ENCODE measurements around the gene CLSTN2.
A peak's percentile ranks its signal among the peaks of the same experiment; 100 is the strongest.

The CLSTN2 gene

DNA sequence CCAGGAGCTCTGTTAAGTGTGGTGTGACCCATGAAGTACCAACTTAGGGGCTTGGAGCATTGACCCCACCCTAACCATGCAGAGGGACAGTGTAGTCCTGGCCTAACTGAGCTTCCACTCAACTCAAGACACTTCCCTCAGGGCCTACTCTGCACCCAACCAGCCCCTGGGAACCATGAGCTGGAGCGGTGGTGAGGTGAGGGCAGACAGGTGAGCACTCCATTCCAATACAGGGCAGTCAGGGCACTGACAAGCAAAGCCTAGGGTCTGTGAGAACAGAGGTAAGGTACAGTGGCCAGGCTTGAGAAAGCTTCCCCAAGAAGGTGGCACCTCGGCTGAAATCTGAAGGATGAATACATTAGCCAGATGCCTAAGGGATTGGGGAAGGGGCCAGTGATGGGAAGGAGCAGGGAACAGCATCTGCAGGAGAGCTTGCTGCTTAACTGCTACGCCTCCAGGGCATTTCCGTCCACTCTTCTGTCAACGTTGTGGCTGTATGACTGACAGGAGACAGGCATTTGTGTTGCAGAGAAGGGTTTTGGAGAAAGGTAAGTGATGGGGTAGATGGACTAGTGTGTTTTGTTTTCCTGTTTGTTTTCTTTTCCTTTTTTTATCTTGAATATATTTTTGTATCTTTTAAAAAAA lies 499.4 kb downstream of the CLSTN2 start:
- peak; percentile 29 for DNase-seq

DNA sequence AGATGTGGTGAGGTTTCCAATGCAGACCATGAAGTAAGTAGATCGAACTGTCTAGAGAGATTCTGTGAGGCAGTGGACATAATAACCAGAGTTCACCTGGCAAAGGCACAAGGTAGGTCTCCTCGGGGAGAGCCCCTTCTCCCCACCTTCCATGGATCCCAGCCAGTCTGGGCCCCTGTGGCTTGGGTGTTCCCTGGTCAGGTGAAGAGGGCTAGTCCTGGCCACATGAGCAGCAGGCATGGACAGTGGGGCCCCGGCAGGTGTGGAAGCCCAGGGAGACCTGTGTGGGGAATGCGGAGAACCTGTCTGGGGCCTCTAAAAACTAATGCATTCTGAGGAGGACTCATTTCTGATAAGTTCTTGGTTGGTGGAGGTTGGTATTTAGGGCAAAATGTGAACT lies 501.4 kb downstream of the CLSTN2 start:
- DNase-seq = no peak

DNA sequence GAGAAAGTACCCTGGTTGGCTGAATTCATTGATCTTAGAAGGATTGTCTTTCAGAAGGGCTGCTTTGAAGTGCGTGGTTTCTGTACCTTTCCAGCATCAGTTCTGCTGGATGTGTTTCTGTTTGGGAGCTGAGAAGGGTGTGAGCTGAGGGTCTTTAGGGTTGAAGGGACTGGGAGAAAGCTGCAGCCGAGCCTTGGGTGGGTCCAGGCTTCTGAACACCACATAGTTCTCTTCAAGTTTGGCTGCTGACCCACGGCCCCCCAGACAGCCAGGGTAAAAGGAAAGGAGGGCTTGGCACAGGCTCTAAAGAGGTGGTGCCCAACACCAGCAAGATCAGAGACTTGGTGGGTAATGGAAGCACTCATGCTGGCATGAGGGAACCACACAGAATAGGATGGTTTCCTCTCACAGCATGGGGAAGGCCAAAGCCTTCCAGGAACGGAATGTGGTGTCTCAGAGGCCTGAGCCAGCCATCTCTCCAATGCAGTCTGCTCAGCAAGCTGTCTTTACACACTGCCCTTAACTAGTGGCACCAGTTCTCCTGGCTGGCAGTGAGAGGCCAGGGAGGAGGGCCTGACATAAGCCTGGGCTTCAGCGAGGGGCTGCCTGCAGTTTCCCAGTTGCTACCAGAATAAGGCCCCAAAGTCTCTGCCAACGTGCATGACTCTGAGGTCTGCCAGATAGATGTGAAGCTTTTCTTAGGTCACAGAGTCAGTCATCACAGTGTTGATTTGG lies 503.9 kb downstream of the CLSTN2 start:
- DNase-seq = no peak

DNA sequence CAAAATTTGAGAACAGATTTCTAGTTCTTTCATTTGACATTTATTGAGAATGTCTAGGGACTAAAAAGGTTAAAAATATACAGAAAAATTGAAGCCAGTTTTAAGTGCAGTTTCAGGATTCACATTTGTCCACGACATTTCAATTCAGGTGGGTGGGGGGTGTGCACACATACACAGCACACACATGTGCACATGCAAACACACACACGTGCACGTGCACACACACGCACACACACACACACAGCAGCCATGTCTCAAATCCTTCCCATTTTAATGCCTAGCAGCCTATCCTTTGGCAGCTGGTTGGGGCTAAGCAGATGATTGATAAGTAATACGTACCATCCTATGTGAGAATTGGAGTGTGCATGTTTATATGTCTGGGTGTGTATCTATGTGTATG lies 504.5 kb downstream of the CLSTN2 start:
- no peak for DNase-seq

DNA sequence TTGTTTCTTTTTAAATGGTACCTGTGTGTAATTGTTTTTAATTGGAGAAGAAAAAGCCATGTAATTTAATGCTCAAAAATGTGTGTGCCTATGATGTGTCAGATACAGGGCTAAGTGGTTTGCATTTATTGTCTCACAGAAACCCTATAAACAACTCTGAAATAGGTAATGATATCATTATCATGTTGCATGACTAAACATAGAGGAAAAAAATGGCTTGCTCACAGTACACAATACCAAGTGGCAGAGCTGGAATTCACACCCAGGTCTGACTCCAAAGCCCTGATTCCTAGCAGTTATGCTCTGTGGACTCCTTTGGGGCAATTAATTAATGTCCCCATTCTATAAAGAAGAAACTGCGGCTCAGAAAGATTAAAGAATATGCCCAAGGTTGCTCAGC lies 505.5 kb downstream of the CLSTN2 start:
- peak; percentile 19 for DNase-seq

DNA sequence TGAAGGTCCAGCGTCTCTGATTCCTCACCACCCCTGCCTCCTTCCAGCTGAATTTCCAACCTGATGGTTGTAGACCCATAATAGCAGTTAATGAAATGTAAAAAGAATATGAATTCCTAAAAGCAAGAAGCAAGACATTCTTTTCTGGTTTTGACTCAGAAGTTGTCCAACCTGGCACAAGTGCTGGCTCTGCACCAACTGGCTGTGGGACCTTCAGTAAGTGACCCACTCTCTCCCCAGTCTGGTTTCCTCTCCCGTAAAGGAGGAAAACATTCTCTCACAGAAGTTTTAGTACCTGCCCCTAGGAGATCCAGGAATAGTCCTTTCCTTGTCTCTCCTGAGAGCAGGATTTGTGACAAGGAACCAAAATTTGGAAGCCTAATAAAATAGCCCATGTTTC lies 506.0 kb downstream of the CLSTN2 start:
- no peak for DNase-seq

DNA sequence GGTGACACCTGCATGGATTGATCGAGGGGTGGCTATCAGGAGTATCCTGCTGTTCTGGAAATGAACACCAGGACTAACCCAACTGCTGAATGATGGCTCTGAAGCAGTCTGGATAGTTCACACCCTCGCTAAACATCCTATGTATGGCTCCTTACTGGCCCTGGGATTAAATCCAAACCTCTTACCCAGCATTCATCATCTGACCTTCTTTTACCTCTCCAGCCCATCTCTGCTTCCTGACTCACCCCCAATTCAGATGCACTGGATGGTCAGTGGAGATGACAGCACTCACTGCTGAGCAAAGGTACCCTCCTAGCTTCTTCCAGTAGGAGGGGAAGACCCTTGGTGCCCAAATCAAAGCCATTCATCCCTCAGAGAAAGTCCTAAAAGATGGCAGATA lies 507.6 kb downstream of the CLSTN2 start:
- no peak for DNase-seq

DNA sequence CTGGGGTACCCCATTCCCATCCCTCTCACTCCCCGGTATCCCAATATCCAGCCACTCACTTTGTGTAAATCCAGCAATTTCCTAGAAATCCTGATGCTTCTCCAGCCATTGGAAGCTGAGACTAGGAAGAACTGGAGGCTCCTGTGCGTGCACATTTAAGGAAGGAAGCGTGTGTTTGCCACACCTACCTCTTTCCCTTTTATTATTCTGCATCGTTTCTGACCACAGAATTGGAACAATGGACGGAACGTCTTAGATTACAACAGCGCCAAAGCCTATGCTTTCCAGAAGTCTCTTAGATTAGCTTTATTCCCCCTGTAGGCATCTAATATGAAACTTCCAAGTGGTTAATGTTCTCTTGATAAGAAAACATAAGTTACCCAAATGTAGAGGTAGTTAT lies 508.1 kb downstream of the CLSTN2 start:
- DNase-seq = no peak

DNA sequence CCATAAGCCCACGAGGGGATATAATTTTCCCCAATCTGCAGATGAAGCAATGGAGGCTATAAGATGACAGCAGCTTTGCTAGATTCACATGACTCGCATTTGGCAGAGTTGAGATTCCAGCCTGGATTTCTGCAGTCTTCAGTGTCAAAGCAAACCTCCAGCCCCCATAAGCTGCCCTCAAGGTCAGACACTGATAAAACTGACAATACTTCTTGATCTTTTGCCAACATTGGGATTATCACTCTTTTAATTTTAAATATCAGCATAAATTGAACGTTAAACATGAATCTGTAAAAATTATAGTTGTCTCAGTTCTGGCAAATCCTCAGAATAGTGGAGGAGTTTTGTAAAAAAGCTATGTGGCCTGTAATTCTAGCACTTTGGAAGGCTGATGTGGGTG lies 508.8 kb downstream of the CLSTN2 start:
- DNase-seq = no peak

DNA sequence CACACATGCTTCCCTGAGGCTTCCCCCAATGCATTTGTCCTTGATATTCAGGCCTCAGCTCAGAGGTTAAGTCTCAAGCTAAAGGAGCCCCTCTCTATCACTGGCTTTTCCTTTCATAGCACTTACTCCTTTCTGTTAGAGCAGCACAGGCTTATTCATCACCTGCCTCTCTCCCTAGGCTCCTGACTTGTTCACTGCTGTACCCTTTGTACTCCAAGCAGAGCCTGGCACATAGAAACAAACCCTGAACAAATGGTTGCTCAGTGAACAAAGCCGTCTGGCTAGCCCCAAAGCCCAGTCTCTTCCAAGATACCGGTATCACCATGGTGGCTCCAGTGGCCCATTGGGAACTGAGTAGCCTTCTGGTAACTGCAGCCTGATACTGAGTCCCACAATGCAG lies 511.7 kb downstream of the CLSTN2 start:
- no peak for DNase-seq

DNA sequence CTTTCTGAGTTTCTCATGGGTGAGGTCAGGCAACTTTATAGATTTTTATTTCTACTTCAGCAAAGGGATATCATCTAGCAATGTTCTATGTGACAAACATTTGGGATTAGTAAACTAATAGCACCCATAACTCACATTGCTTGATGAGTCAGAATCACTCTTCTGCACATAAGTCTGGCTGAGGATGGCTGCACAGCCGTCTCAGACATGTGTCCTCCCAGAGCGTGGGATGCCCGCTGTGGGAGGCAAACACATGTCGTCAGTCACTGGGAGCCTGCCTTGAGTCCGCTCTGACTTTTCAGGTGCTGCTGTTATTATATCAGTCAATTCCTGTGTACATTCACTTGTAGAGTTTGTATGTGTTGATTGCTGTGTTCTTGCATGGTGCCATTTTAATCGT lies 512.2 kb downstream of the CLSTN2 start:
- DNase-seq = no peak

DNA sequence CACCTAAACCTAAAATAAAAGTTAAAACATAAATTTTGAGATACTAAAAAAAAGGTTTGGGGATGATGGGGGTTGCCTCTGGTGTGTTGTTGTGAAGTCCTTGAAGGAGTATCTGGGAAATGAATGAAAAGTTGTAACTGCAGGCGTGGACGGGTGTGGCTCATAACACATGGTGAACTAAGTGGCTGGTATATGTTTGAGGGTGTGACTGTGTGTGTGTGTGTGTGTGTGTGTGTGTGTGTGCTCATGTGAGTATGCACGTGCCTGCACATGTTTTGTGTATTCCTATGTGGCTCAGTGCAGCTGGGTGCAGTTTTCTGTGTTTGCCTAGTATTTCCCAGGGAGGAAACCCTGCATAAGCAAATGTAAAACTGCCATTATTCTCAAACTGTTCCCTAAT lies 513.0 kb downstream of the CLSTN2 start:
- DNase-seq = no peak

DNA sequence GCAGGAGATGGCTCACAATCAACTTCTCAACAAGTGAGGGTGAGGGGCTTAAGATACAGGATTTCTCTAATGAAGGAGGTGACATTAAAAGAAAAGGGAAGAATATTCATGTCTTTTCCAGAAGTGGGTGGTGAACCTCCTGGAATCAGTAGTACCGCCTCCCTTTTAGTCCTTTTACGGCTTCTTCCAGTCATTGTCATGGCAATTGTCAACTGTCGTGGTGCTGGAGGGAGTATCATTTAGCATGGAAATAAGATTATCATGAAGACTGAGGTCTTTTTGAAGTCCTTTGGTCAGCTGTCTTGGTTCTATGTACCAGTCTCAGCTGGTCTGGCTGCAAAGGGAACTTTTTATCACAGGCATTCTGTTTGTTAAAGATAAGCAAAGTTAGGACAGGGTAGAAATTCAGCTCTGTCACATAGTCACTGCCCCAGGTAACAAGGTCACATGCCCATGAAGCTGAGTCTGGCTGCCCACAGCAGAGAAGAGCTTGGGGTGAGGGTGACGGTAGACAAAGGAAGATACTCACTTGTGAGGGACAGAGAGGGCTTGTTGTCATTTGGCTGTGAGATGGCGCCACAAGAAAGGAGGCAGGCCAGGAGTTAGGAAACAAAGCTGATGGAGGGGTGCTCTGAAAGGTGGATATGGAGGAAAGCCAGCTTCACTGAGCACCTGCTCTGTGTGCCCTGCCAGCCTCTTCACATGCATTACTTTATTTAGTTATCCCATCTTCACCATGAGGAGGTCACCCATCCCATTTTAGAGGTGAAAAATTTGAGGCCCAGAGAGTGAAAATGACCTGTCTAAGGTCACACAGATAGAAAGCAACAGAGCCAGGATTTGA lies 514.6 kb downstream of the CLSTN2 start:
- no peak for DNase-seq

DNA sequence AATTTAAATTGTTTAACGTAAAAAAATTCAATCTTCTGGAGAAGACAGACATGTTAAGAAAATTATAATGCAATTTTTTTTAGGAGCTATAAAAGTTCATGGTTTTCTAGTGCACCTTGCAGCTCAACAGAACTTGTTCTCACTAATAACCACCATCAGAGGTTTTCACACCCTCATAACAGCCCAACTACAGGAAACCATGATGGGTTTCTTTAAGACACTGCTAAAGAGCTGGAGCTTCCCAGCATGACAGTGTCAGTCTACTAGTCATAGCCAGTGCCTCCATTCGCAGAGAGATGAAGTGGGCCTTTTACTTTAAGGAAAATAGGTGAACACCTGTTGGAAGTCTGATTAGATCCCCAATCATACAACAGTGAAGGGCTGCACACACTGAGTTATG lies 518.8 kb downstream of the CLSTN2 start:
- DNase-seq = no peak

DNA sequence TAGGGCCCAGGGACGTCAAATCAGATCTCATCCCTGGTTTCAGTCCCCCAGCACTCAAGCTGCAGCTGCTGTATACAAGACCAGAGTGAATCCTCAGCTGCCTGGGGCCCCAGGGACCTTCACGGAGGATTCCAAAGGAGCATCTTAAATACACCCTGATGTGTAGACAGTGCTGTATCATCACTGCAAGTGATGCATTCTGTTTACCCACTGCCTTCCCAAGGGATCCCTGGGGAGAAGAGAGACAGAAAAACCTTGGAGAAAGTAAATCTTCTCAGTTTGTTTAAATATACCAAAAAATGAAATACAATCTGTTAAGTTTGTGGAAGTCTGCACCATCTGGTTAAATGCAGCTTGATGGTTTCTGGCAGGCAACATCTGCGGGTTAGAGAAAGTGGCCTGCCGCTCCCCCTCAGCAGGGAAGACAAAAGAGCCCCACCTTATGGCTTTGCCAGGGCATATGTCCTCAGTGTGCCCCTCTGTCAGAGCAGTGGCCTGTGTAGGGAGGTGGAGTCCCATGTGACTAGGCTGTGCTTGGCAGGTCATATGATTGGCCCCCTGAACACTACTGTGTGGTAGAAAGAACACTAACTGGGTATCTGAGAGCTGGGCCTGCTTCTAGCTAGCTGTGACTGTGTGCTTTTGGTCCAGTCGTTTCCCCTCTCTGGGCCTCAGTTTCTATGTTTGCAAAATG lies 520.7 kb downstream of the CLSTN2 start:
- DNase-seq = peak; percentile 73

DNA sequence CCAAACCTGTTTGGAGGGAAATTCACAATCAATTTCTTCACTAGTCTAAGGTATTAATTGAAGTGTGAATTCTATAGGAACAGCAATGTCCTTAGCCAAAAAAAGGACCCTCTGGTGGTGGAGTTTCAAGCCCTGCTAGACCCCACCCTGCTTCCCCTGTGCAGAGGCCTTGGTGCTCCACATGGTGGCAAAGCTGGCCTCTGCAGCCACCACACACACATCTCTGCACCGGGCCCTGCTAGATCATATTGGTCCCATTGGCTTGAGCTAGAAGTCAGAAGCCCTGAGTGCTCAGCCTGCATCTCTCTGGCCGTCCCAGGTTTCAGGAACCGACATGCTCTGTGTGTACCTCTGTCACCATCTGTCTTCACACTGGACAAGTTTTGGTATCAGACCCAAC lies 522.0 kb downstream of the CLSTN2 start:
- DNase-seq = no peak

DNA sequence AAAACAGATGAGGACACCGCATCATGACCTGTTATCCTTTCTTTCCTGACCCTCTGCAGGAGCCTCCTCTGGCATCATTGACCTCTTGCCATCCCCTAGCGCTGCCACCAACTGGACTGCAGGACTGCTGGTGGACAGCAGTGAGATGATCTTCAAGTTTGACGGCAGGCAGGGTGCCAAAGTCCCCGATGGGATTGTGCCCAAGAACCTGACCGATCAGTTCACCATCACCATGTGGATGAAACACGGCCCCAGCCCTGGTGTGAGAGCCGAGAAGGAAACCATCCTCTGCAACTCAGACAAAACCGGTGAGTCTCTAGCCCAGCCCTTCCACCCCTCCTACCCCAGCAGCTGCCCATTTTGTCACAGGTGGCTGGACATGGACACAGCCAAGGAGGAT lies 524.5 kb downstream of the CLSTN2 start:
- no peak for DNase-seq

DNA sequence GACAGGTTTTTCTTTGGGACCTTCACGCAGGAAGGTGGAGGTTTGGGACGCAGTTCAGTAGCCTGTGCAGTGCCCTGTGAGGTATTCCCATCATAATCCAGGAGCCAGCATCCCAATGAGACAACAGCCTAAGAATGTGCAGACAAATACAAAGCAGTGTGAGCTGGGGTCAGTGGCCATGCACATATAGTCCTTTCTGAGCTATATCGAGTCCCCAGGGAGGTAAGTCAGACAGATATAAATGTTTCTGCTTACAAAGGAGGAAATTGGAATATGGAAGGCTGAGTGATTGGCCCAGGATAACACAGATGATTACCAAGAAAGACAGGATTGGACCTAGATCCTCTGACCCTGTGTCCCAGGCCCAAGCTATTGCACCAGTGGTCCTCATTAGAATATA lies 526.3 kb downstream of the CLSTN2 start:
- no peak for DNase-seq

DNA sequence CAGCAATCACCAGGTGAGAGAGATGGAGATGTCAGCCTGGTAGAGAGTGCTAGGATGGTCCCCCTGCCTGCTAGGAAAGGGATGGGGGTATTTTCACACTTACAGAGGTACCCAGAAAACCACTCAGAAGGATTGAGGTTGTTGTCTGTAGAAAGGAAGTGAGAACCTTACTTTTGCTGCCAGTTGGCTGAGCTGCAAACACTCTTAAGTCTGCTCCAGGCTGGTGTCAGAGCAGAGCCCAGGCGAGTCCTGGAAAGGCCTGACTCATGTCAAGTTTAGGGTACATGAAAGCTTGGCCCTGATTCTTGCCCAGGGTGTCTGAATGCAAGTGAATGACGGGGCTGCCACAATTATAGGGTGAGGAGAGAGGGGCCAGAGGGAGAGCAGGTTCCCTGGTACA lies 528.4 kb downstream of the CLSTN2 start:
- DNase-seq = no peak

DNA sequence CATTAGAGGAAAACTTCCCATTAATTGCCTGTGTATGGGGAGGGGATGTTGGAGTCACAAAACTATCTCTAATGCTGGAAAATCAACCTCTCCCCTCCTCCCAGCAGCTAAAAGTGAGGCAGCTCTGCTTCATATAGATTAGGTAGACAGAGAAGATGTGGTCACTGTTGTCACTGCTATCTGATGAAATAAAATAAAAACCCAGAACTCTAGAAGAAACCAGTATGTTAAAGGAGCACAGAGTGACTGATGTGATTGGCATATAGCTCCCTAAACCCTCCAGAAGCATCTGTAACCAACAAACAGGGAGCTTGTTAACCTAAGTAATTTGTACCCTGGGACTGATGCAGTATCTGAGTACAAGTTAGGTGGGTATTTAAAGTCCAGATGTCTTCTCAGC lies 531.0 kb downstream of the CLSTN2 start:
- DNase-seq = no peak

DNA sequence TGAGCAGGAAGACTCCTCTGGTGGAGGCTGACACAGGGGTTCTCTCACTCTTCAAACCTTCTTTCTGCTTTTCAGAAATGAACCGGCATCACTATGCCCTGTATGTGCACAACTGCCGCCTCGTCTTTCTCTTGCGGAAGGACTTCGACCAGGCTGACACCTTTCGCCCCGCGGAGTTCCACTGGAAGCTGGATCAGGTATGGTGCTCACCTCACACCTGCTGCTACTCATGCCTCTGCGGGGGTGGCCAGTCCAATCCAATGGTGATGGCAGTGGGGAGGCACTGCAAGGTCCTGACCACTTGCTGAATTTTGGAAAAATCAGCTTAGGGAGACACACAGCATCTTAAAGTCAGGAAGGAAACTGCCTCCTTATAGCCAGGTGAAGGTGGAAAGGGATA lies 531.5 kb downstream of the CLSTN2 start:
- DNase-seq = no peak

DNA sequence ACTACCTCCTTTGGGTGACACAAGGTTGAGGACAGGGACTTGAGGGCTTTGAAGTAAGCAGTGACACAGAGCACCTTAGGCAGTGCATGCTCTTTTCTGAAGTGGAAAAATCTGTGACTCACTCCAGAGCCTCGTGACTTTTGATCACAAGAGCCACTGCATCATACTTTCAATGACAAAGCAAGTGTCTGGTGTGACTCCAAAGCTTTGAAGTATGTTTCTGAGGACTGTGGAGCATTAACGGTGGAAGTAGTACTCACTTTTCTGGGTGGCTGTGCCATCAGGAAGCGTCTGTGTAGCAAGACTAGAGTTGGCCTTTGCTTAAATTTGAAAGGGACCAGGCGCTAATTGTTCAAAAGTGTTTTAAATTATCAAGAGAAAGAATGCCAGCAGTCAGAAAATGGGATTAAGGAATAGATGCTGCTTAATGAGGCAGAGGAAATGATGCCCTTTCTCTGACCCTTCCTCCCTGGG lies 532.2 kb downstream of the CLSTN2 start:
- no peak for DNase-seq

DNA sequence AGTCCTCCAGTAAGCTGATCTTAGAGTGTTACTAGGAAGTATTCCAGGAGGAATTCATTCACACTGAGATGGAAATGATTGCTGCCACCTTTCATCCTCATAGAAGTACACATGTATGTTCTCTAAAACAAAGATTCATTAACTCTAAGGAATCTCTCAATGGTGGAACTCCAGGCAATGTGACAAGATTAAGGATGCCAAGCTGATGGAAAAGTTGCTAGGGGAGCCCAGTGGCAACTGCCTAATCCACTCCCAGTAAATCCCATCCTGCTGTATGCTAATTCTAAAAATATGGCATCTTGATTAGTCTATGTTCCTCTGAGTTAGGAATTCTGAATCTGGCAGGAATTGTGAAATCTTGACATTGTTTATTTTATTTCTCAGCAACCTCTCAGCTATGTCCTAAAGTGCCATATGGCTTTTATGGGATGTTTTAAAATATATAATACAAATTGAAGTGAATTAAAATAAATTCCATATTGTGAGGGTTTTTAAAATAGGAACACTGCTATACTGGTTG lies 532.9 kb downstream of the CLSTN2 start:
- no peak for DNase-seq

Measured in NCI-H69 (cell line).